ENCODE results near the gene GNB5. TPM values are rescaled to one million over a fixed set of nuclear protein-coding genes. Genes with fewer than 3 reads are reported as not detected.
"Not testable (repeated sequence)": the region's sequence is repeated elsewhere in the genome, so short reads cannot be mapped to it uniquely, and the experiment has no call there.

GNB5 gene
- 12.7 TPM for total RNA-seq

GRCh38 chr15:52191207-52191606, at the start of gene GNB5:
TSS of gene GNB5 (minus strand) at chr15:52191392. CDS start at chr15:52184676, 6,716 bp downstream.
- ATAC-seq (no peak), DNase-seq (ENCODE audit: low spot score) (no peak)

GRCh38 chr15:52240166-52240565, 49.0 kb upstream of the GNB5 start:
- no peak for ATAC-seq
- no peak for DNase-seq (ENCODE audit: low spot score)

GRCh38 chr15:52238989-52239525, 47.9 kb upstream of the GNB5 start:
- not testable (repeated sequence) for DNase-seq (ENCODE audit: low spot score); ATAC-seq

- DNase-seq (ENCODE audit: low spot score) (no peak), ATAC-seq (no peak)
Observed at GRCh38 chr15:52238149-52238548, 47.0 kb upstream of the GNB5 start.

- DNase-seq (ENCODE audit: low spot score), result no peak
Observed at GRCh38 chr15:52236013-52236412, 44.8 kb upstream of the GNB5 start.

GRCh38 chr15:52234596-52235541, 43.7 kb upstream of the GNB5 start:
- no peak for DNase-seq (ENCODE audit: low spot score)
- no peak for ATAC-seq

More at GRCh38 chr15:52236013-52236412, 44.8 kb upstream of the GNB5 start:
- no peak for ATAC-seq

- ATAC-seq (no peak), DNase-seq (ENCODE audit: low spot score) (no peak)
Observed at GRCh38 chr15:52233405-52233804, 42.2 kb upstream of the GNB5 start.

GRCh38 chr15:52232327-52232726, 41.1 kb upstream of the GNB5 start:
- ATAC-seq, result no peak
- DNase-seq (ENCODE audit: low spot score), result no peak

- ATAC-seq (no peak), DNase-seq (ENCODE audit: low spot score) (no peak)
Observed at GRCh38 chr15:52230073-52230472, 38.9 kb upstream of the GNB5 start.

GRCh38 chr15:52228921-52229320, 37.7 kb upstream of the GNB5 start:
- DNase-seq (ENCODE audit: low spot score), result peak; percentile 72
- peak; percentile 85 for ATAC-seq

- peak; percentile 68 for DNase-seq (ENCODE audit: low spot score)
- peak; percentile 94 for ATAC-seq
Observed at GRCh38 chr15:52227456-52227855, 36.3 kb upstream of the GNB5 start.

GRCh38 chr15:52225230-52225629, 34.0 kb upstream of the GNB5 start:
- DNase-seq (ENCODE audit: low spot score) (no peak), ATAC-seq (no peak)

GRCh38 chr15:52224211-52224610, 33.0 kb upstream of the GNB5 start:
- no peak for ATAC-seq
- no peak for DNase-seq (ENCODE audit: low spot score)

- no peak for DNase-seq (ENCODE audit: low spot score)
- no peak for ATAC-seq
Observed at GRCh38 chr15:52221730-52222129, 30.5 kb upstream of the GNB5 start.

GRCh38 chr15:52220937-52221660, 29.9 kb upstream of the GNB5 start:
- DNase-seq (ENCODE audit: low spot score) (no peak), ATAC-seq (no peak)

- ATAC-seq, result no peak
Observed at GRCh38 chr15:52220251-52220650, 29.1 kb upstream of the GNB5 start.

GRCh38 chr15:52218816-52219215, 27.6 kb upstream of the GNB5 start:
- DNase-seq (ENCODE audit: low spot score), result no peak
- no peak for ATAC-seq

More at GRCh38 chr15:52220251-52220650, 29.1 kb upstream of the GNB5 start:
- DNase-seq (ENCODE audit: low spot score), result no peak

- no peak for ATAC-seq
- no peak for DNase-seq (ENCODE audit: low spot score)
Observed at GRCh38 chr15:52218371-52218770, 27.2 kb upstream of the GNB5 start.

- no peak for DNase-seq (ENCODE audit: low spot score)
- peak; percentile 32 for ATAC-seq
Observed at GRCh38 chr15:52217186-52217585, 26.0 kb upstream of the GNB5 start.

- DNase-seq (ENCODE audit: low spot score), result no peak
- no peak for ATAC-seq
Observed at GRCh38 chr15:52214553-52214952, 23.4 kb upstream of the GNB5 start.

GRCh38 chr15:52213206-52213605, 22.0 kb upstream of the GNB5 start:
- DNase-seq (ENCODE audit: low spot score) (no peak), ATAC-seq (no peak)
